ENCODE measurements around the gene CFAP74. TPM values are rescaled to one million over a fixed set of nuclear protein-coding genes. Genes with fewer than 3 reads are reported as not detected.
A peak's percentile ranks its signal among the peaks of the same experiment; 100 is the strongest.

The CFAP74 gene
- total and polyA plus RNA-seq, 2 of the 13 experiments (the other 11 are each of a cell fraction or from before 2014, with no cell fraction given) = 0.27 to 0.62 TPM

GRCh38 chr1:2049225-2049717 lies 45.7 kb upstream of the CFAP74 start (continued):
- TF ChIP-seq ZNF740 (CRISPR knock-in tag; IDR thresholded peaks at IDR 0.05) (peak; percentile 12; the same call in 1 of the 2 replicates), POLR2AphosphoS5 (IDR thresholded peaks at IDR 0.05; ENCODE audit: low read depth, low read length) (0 out of 2 replicates have a peak, but pooled peaks have one; percentile 32), CREBL2 (CRISPR knock-in tag; IDR thresholded peaks at IDR 0.05; ENCODE audit: borderline replicate concordance) (no peak), MIXL1 (CRISPR knock-in tag; IDR thresholded peaks at IDR 0.05) (0 out of 2 replicates have a peak, but pooled peaks have one; percentile 63), SP4 (CRISPR knock-in tag; IDR thresholded peaks at IDR 0.05) (peak; percentile 47; the same call in 1 of the 2 replicates), ZNF564 (CRISPR knock-in tag; IDR thresholded peaks at IDR 0.05) (no peak), NFIB (CRISPR knock-in tag; IDR thresholded peaks at IDR 0.05; ENCODE audit: borderline replicate concordance) (peak; percentile 69; the same call in 1 of the 2 replicates), IRF2 (CRISPR knock-in tag; IDR thresholded peaks at IDR 0.05) (peak; percentile 55), ATRX (CRISPR knock-in tag; IDR thresholded peaks at IDR 0.05; ENCODE audit: borderline replicate concordance) (no peak), HNRNPL (IDR thresholded peaks at IDR 0.05; ENCODE audit: low read depth, low read length) (peak; percentile 81), SCMH1 (CRISPR knock-in tag; IDR thresholded peaks at IDR 0.05; ENCODE audit: borderline replicate concordance) (no peak), TFDP1 (CRISPR knock-in tag; IDR thresholded peaks at IDR 0.05; ENCODE audit: borderline replicate concordance) (peak; percentile 86), ZNF879 (CRISPR knock-in tag; IDR thresholded peaks at IDR 0.05) (0 out of 2 replicates have a peak, but pooled peaks have one; percentile 75), KLF12 (CRISPR knock-in tag; IDR thresholded peaks at IDR 0.05; ENCODE audit: borderline replicate concordance) (peak; percentile 98), ZFP91 (CRISPR knock-in tag; IDR thresholded peaks at IDR 0.05; ENCODE audit: borderline replicate concordance) (peak; percentile 64; the same call in 1 of the 2 replicates), ARID4A (CRISPR knock-in tag; IDR thresholded peaks at IDR 0.05; ENCODE audit: borderline replicate concordance) (0 out of 2 replicates have a peak, but pooled peaks have one; percentile 64), ZNF24 (IDR thresholded peaks at IDR 0.05) (no peak), ZFP36L1 (CRISPR knock-in tag; IDR thresholded peaks at IDR 0.05) (no peak; the same call in 1 of the 2 replicates), RNF2 (conservative IDR thresholded peaks at IDR 0.05; ENCODE audit: low read depth) (peak; percentile 84), ZMYM4 (CRISPR knock-in tag; IDR thresholded peaks at IDR 0.05) (peak; percentile 51; the same call in 1 of the 2 replicates), ZNF720 (CRISPR knock-in tag; IDR thresholded peaks at IDR 0.05) (0 out of 2 replicates have a peak, but pooled peaks have one; percentile 47)

All from HepG2 (cell line).